ENCODE results near the gene AZI2.

AZI2 gene

GRCh38 chr3:28348629-28349468 lies at the start of gene AZI2, which contains the start of gene ZCWPW2:
TSS of gene AZI2 (minus strand) at chr3:28348824. CDS start at chr3:28340617, 8,207 bp downstream.
TSS of gene ZCWPW2 (plus strand) at chr3:28348721. CDS start at chr3:28413069, 64,348 bp downstream.
- peak; percentile 88 to 92 for DNase-seq

GRCh38 chr3:28388978-28389377 lies 40.4 kb upstream of the AZI2 start:
- no peak for DNase-seq

GRCh38 chr3:28386049-28386448 lies 37.4 kb upstream of the AZI2 start:
- DNase-seq, result no peak

- DNase-seq, result no peak
Measured at GRCh38 chr3:28376424-28376823, 27.8 kb upstream of the AZI2 start.

- DNase-seq, result no peak
Measured at GRCh38 chr3:28349469-28350000, 911 bp upstream of the AZI2 start.

GRCh38 chr3:28348265-28348628 lies 377 bp downstream of the AZI2 start:
- DNase-seq, result no peak

GRCh38 chr3:28347374-28348264 lies 1.0 kb downstream of the AZI2 start:
- no peak for DNase-seq

GRCh38 chr3:28345690-28346089 lies 2.9 kb downstream of the AZI2 start:
- no peak for DNase-seq

GRCh38 chr3:28343144-28343543 lies 5.5 kb downstream of the AZI2 start:
- no peak for DNase-seq

- DNase-seq, result no peak
Measured at GRCh38 chr3:28337230-28337629, 11.4 kb downstream of the AZI2 start.

GRCh38 chr3:28335246-28335645 lies 13.4 kb downstream of the AZI2 start:
- no peak for DNase-seq

GRCh38 chr3:28334552-28334951 lies 14.1 kb downstream of the AZI2 start:
- no peak for DNase-seq

GRCh38 chr3:28328188-28329151 lies 20.2 kb downstream of the AZI2 start:
- peak in 1 of 2 experiments; percentile 9 for DNase-seq

- no peak for DNase-seq
Measured at GRCh38 chr3:28326458-28326926, 22.1 kb downstream of the AZI2 start.

- no peak for DNase-seq
Measured at GRCh38 chr3:28322464-28322863, 26.2 kb downstream of the AZI2 start.

- no peak for DNase-seq
Measured at GRCh38 chr3:28320981-28321380, 27.6 kb downstream of the AZI2 start.

- DNase-seq, result peak in 1 of 2 experiments; percentile 46
Measured at GRCh38 chr3:28317438-28318022, 31.1 kb downstream of the AZI2 start.

GRCh38 chr3:28316226-28316625 lies 32.4 kb downstream of the AZI2 start:
- DNase-seq, result no peak

- no peak for DNase-seq
Measured at GRCh38 chr3:28315711-28316110, 32.9 kb downstream of the AZI2 start.

- no peak for DNase-seq
Measured at GRCh38 chr3:28308196-28308595, 40.4 kb downstream of the AZI2 start.

- no peak for DNase-seq
Measured at GRCh38 chr3:28301688-28302087, 46.9 kb downstream of the AZI2 start.
